GM19035 (cell line): ENCODE results near the gene MSI2.

Experiments
- ATAC-seq: cut with Tn5 transposase; IDR thresholded peaks from one replicate; pipeline ENCODE4 v1.9.1; 2021; ENCODE audit not compliant: unreplicated experiment

MSI2 gene

GRCh38 chr17:57666201-57666870, 410.0 kb downstream of the MSI2 start:
- ATAC-seq: no peak

- ATAC-seq: no peak
These were observed 410.6 kb downstream of the MSI2 start for GRCh38 chr17:57666946-57667345.

DNA sequence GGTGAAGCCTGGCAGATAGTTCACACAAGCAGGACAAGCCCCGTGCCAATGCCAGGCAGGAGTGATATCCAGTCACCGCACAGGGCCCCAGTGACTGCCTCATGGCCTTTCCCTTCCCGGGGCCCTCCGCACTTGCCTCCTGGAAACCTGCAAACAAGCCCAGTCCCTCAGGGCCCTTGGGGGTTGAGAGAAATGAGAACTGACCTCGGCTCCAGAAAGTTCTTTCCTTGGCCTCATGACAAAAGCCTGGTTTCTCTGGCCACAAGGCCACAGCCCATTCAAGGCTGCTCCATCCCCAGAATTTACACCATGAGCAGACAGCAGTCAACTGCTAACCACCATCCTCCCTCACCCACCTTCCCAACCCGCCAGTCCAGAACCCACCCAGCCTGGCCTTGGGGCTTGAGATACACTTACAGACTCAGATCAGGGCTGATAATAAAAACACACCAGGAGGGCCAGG, 411.2 kb downstream of the MSI2 start:
- ATAC-seq: no peak

- ATAC-seq: no peak
These were observed 412.0 kb downstream of the MSI2 start for GRCh38 chr17:57668332-57668731.

DNA sequence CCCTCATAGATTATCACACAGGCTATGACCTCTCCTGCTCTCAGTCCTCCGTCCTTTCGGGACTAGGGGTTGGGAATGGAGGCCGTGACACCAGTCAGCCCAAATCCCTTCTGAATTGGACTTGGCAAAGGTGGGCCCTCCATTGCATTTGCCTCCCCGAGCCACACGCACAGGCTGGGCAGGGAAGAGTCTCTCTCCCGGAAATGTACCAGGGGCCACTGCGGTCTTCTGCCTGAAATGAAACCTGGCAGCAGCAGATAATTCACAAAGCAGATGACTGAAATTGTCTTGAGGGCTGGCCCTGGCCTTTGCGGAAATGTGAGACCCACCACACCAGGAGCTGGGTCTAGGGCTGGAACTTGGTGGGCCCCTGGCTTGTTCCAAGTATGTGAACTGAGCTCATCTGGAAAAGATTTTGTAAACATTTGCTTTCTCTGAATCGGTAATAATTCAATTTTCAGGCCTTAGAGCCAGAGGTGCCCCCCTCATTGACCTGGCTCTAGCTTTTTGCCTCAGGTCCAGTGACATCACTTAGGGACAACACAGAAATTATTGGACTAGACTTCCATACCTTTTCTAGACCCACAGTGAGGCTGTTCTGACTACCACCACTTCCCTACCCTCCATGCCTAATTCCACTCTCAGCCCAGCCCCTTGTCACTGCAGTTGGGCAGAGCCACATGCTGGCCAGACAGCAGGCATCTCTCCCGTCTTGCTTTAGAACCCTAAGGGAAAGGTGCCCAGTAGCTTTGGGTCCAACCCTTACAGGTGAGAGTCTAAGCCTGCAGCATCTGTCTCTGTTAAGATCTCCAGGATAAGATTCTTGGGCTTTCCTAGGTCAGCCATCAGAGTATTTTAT, 413.6 kb downstream of the MSI2 start:
- no peak for ATAC-seq

DNA sequence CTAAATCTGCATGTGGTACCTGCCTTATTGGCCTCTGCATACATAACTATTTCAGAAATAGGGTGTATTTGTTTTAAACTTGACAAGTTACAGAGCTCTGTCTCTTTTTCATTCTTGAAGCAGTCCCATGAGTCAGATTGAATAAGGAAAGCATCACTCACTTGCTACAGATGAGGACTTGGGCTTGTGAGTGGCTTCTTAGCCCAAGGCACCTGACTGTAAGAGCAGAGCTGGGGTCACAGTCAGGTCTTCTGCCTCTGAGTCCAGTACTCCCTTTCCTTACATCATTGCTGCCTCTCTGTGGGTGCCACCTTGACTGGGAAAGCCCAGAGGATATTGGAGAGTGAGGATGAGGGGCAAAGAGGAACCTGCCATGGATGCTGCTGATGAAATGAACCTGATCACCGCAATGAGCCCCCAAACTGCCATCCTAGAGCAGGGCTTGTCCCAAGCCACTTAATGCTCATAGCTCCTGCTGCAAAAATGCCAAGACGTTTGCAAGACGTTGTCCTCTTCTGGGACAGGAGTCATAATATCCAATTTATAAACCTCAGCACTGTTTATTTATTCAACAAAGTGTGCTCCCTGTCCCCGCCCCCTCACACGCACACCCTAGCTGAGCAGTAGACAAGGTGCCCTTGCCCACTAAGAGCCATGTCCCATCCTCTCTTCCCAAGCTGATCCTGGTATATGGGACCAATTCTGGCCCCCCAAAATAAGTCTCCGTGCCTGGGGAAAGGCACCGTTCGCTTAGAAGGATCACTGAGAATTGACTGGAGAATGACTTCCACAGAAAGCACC, 414.6 kb downstream of the MSI2 start:
- ATAC-seq: no peak

DNA sequence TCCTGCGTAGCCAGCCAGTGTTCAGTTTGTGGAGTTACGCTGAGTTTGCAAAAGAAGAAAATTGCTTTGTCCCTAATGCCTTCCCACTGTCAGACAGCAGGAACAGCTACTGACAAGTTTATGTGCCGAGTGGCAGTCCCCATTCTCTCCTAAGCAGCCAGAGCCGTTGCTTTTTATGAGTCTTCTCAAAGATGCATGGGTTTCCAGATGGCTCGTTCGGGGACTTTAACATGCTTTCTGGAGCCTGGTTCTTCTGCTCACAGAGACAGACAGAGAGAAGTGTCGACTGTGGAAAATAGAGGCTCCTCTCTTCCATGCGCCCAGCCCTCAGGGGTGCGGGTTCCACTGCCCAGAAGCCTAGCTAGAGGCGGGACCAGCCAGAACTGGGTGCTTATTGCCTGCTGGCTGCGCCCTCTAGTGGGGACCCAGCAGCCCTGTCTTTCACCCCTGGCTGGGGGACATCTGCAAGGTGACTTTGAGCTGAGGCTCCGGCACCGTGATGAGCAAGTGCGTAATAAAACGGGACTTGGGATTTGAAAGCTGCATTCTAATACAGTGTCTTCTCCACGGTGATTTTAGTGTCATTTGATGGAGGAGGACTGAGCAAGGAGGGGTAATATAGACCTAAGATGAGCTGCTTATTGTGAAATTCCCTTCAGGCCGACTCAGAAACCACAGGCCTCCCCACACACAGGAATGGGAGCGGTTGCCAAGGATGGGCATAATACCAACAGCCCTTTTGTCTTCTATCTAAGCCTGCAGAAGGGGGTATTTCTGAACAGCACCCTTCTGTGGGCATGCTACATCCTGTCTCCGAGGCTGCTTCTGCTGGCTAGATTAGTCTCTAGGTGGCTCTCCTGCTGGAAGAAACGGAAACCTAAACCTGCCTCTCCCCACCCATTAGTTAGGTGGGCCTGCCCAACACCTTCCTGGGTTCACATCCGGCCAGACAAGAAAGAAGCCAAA, 415.6 kb downstream of the MSI2 start:
- no peak for ATAC-seq

GRCh38 chr17:57672971-57673370, 416.6 kb downstream of the MSI2 start:
- ATAC-seq: no peak

DNA sequence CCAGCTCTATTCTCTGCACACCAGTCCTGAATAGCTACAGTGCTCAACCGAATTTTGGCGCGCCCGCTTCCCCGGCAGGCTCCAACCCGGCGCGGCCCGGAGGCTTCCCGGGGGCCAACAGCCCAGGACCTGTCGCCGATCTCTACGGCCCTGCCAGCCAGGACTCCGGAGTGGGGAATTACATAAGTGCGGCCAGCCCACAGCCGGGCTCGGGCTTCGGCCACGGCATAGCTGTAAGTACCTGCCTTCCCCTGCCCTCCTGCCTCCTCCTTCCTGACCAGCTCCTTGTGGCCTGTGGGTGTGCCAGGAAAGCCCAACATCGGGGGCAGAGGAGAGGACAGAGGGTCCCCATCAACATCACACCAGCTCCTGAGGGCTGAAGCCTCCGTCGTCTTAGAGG, 418.6 kb downstream of the MSI2 start:
- ATAC-seq: no peak

GRCh38 chr17:57675427-57676387, 419.4 kb downstream of the MSI2 start:
- no peak for ATAC-seq

DNA sequence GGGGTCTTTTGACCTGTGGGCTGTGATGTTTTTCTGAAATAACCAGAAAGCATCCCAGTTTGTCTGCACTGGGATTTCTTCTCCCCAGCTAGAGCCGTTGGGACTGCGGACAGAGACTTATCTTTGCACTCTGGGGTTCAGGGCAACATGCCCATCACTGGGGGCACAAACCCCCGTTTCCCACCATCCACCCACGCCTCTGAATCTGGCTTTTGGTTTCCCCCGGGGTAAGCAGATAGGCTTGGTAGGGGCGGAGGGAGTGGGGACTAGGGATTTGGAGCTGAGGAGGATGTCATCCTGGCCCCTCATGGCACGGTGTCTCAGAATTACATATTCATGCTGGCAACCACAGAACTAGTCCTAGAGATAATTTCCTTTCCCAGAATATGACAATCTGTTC, 420.2 kb downstream of the MSI2 start:
- ATAC-seq: no peak

GRCh38 chr17:57677301-57677700, 421.0 kb downstream of the MSI2 start:
- ATAC-seq: no peak

DNA sequence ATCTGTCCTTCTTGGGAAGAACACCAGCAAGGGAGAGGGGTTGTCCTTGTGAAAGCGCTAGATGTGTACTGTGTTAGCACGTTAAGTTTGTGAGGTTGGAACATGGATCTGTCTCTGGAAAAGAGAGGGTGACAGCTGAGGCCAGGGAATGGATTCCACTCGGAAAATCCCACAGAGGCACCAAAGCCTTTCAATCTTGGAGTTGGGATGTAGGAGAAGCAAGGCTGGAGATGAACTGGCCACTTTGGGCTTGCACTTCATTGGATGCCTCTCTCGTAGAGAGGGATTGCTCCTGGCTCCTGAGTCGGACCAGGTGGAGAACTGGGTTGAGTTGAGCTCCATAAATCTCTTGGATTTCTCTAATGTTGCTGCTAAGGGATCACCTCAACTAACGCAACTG, 421.5 kb downstream of the MSI2 start:
- no peak for ATAC-seq

GRCh38 chr17:57678393-57678792, 422.1 kb downstream of the MSI2 start:
- no peak for ATAC-seq

DNA sequence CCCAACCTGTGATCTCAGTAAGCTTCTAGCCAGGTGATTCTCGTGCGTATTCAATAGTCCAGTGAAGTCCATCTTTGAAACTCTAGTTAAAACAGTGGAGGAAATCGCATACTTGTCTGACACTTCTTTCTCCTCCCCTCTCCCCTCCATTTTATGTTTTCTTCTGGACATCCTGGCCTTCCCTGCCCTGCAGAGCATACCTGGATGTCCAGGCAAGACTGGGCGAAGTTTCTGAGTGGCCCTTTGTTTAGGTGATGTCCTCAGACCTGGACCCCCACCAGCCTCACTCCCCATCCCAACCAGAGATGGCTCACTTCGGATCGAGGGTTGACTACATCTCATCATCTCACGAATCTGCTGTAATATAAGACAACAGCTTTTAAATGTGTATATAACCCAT, 423.0 kb downstream of the MSI2 start:
- no peak for ATAC-seq

DNA sequence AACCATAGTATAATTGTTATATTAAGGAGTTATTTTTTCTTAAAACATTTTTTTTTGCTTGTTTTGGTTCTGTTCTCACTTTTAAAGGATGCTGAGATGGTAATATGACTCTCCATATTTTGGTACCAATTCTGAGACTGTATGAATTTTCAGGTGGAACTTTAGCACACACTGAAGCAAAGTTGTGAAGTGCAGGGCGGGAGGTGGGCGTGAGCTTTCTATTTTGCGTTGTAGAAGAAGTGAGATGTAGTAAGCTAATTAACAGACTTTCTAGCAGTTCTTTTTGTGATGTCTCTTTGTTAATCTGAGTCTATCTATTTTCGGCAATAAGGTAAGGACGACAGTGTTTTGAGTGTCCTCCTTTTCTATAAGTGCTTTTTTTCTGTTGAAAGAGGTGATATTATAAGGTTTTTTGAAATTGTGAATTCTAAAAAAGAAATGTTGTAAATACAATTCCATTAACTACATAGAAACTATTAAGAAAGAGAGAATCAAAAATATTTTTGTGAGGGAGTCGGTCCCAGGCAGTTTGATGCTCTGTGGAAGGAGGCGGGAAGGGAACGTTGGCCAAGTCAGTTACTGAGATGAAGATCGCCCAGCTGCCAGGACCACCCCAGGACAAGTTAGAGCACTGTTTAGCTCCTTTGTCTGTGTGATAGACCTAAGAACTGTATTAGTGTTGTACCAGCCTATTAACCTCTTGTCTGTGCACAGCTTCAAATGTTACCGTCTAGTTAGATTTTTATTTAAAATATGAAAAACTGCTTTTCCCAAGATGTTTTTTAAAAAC, 423.8 kb downstream of the MSI2 start:
- no peak for ATAC-seq

GRCh38 chr17:57682701-57683100, 426.4 kb downstream of the MSI2 start:
- ATAC-seq: no peak

- no peak for ATAC-seq
These were observed 428.6 kb downstream of the MSI2 start for GRCh38 chr17:57684711-57685498.
